GM21825 (cell line): ENCODE data around the gene SERPIND1.
"Not testable (repeated sequence)": the region's sequence is repeated elsewhere in the genome, so short reads cannot be mapped to it uniquely, and the experiment has no call there.

Experiments used
- ATAC-seq: cut with Tn5 transposase; IDR thresholded peaks from one replicate; pipeline ENCODE4 v1.9.1; 2021; ENCODE audit warnings: mild to moderate bottlenecking, moderate library complexity; ENCODE audit not compliant: unreplicated experiment

SERPIND1 gene

GRCh38 chr22:20746431-20747189 lies 27.3 kb upstream of the SERPIND1 start:
- no peak for ATAC-seq

GRCh38 chr22:20747223-20747622 lies 26.7 kb upstream of the SERPIND1 start:
- no peak for ATAC-seq

GRCh38 chr22:20748082-20748481 lies 25.8 kb upstream of the SERPIND1 start:
- ATAC-seq = no peak

- ATAC-seq = peak; percentile 61
These were observed 25.0 kb upstream of the SERPIND1 start for GRCh38 chr22:20748731-20749428.

- no peak for ATAC-seq
These were observed 24.5 kb upstream of the SERPIND1 start for GRCh38 chr22:20749453-20749852.

- ATAC-seq = no peak
These were observed 23.3 kb upstream of the SERPIND1 start for GRCh38 chr22:20750461-20751184.

GRCh38 chr22:20751185-20751851 lies 22.6 kb upstream of the SERPIND1 start:
- no peak for ATAC-seq

- no peak for ATAC-seq
These were observed 21.7 kb upstream of the SERPIND1 start for GRCh38 chr22:20752104-20752741.

- no peak for ATAC-seq
These were observed 21.0 kb upstream of the SERPIND1 start for GRCh38 chr22:20752873-20753272.

GRCh38 chr22:20756846-20757245 lies 17.1 kb upstream of the SERPIND1 start:
- ATAC-seq = no peak

- no peak for ATAC-seq
These were observed 15.2 kb upstream of the SERPIND1 start for GRCh38 chr22:20758688-20759087.

GRCh38 chr22:20760084-20760483 lies 13.8 kb upstream of the SERPIND1 start:
- ATAC-seq = no peak

- ATAC-seq = no peak
These were observed 12.4 kb upstream of the SERPIND1 start for GRCh38 chr22:20761536-20761935.

- ATAC-seq = no peak
These were observed 11.6 kb upstream of the SERPIND1 start for GRCh38 chr22:20762233-20762796.

GRCh38 chr22:20763630-20764470 lies 10.1 kb upstream of the SERPIND1 start:
- ATAC-seq = no peak

- no peak for ATAC-seq
These were observed 9.5 kb upstream of the SERPIND1 start for GRCh38 chr22:20764471-20764720.

GRCh38 chr22:20764729-20765128 lies 9.2 kb upstream of the SERPIND1 start:
- ATAC-seq = no peak

- ATAC-seq = no peak
These were observed 8.0 kb upstream of the SERPIND1 start for GRCh38 chr22:20765938-20766337.

GRCh38 chr22:20766530-20766929 lies 7.4 kb upstream of the SERPIND1 start:
- no peak for ATAC-seq

- ATAC-seq = not testable (repeated sequence)
These were observed 4.5 kb upstream of the SERPIND1 start for GRCh38 chr22:20769496-20769826.
